Muscle layer of colon (tissue), 2 donors: Measurements from ENCODE around the gene LMF1.

Experiments used
- H3K27ac ChIP-seq: one replicate; pipeline ENCODE4 v1.7.0; 2013; ENCODE audit warnings: low read depth, mild to moderate bottlenecking, low read length, moderate library complexity
- H3K27me3 ChIP-seq, 2 donors: one replicate each; pipeline ENCODE4 v1.7.0; 2013; ENCODE audit warnings: low read length in 2 of 2, mild to moderate bottlenecking in 2 of 2; ENCODE audit not compliant: insufficient read depth in 2 of 2, control insufficient read depth in 1 of 2
- H3K36me3 ChIP-seq: one replicate; pipeline ENCODE4 v1.7.0; 2013; ENCODE audit warnings: mild to moderate bottlenecking, low read length; ENCODE audit not compliant: insufficient read depth
- H3K4me1 ChIP-seq: one replicate; pipeline ENCODE4 v1.7.0; 2013; ENCODE audit warnings: mild to moderate bottlenecking, low read length; ENCODE audit not compliant: insufficient read depth
- H3K4me3 ChIP-seq, 2 donors: one replicate each; pipeline ENCODE4 v1.7.0; 2013; ENCODE audit warnings: low read length in 2 of 2, low read depth in 1 of 2, mild to moderate bottlenecking in 1 of 2, moderate library complexity in 1 of 2
- H3K9ac ChIP-seq: one replicate; pipeline ENCODE4 v1.7.0; 2013; ENCODE audit warnings: low read length
- H3K9me3 ChIP-seq: one replicate; pipeline ENCODE4 v1.7.0; 2013; ENCODE audit warnings: mild to moderate bottlenecking, low read length
- donor health status: abdominal sarcoma.
- donor health status: Adenocarcinoma of cecum.

The LMF1 gene

DNA sequence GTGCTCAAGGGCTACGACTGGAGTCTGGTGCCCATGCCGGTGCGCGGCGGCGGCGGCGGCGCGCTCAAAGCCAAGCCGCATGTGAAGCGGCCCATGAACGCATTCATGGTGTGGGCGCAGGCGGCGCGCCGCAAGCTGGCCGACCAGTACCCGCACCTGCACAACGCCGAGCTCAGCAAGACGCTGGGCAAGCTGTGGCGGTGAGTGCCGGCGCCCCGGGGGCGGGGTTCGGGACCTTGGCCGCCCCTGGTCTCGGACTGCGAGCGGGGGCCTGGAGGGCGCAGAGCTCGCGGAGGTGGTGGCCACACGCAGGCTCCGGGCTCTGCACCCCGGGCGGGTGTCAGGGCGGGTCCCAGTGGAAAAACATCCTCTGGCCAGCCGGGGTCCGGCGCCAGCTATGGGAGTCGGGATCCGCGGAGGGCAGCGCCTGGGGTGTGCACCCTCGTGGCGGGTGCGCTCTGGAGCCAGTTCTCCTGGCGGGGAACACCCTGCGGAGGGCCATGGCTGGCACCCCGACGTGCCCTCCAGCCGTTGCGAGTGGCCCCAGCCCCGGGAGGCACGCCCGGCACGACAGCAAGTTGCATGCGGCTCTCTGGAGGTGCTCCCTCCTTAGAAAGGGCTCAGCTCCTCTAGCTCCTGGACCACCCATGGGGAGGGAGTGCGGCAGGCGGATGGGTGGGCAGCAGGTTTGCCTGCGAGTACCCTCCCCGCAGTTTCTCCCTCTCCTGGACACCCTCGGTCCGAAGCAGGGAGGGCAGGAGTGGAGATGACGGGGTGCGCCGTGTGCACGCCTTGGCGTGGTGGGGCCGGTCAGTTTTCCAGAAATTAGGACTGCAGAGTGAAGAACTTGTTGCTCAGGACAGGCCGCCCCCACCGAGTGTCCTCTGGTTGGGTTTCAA, 11.6 kb upstream of the LMF1 start:
- H3K9ac ChIP-seq: no peak overlapping the region
- H3K4me1 ChIP-seq: no peaks in the 10 kb centered on the region
- no peaks in the 10 kb centered on the region for H3K36me3 ChIP-seq
- H3K27me3 ChIP-seq: peaks cover 8 to 64% of the 10 kb centered on the region in 2 donors
- no peak overlapping the region for H3K27ac ChIP-seq
- no peak overlapping the region for H3K4me3 ChIP-seq
- H3K9me3 ChIP-seq: no peaks in the 10 kb centered on the region

DNA sequence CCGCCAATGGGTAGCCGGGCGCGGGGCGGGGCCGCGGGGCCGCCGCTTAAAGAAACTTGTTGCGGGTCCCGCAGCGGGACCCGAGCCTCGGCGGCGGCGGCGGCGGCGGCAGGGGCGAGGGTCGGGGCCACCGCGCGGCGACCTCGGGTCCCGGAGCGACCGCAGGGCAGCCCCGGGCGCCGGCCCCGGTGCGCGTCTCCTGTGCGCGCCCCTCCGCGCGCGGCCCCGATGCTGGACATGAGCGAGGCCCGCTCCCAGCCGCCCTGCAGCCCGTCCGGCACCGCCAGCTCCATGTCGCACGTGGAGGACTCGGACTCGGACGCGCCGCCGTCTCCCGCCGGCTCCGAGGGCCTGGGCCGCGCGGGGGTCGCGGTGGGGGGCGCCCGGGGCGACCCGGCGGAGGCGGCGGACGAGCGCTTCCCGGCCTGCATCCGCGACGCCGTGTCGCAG, 10.9 kb upstream of the LMF1 start, which contains the start of gene SOX8:
Gene SOX8 (plus strand): TSS at position 76 of the 450 bp plus-strand sequence. CDS start 153 bp downstream, at position 229.
- Histone ChIP-seq H3K27me3 (peaks cover 8 to 58% of the 10 kb centered on the region in 2 donors), H3K36me3 (no peaks in the 10 kb centered on the region), H3K4me1 (no peaks in the 10 kb centered on the region), H3K27ac (no peak within 1 kb of the TSS), H3K9me3 (no peaks in the 10 kb centered on the region), H3K9ac (no peak within 1 kb of the TSS), H3K4me3 (peak within 1 kb of the TSS; percentile 27 to 47)

DNA sequence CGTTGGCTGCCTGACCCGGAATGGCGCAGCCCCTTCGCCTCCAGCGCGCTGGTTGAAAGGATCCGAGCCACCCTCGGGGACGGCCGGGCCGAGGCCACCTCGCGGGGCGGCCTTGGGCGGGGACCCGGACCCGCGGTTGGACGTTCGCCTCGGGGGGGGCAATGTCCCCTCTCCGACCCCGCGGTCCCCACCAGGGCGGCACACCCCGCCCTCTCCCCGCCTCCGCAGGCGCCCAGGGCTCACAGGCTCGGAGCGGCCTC, 9.7 kb upstream of the LMF1 start:
- Histone ChIP-seq H3K9ac (no peak overlapping the region), H3K4me3 (peak overlapping the region in 1 of 2 donors; percentile 27), H3K27ac (no peak overlapping the region)

GRCh38 chr16:979859-980594, 9.2 kb upstream of the LMF1 start:
- Histone ChIP-seq H3K27ac (no peak overlapping the region), H3K4me3 (no peak overlapping the region), H3K27me3 (peaks cover 8 to 51% of the 10 kb centered on the region in 2 donors)

More for the DNA sequence above, 9.7 kb upstream of the LMF1 start:
- Histone ChIP-seq H3K36me3 (no peaks in the 10 kb centered on the region), H3K27me3 (peaks cover 8 to 51% of the 10 kb centered on the region in 2 donors), H3K4me1 (no peaks in the 10 kb centered on the region), H3K9me3 (no peaks in the 10 kb centered on the region)

GRCh38 chr16:979147-979546, 8.4 kb upstream of the LMF1 start:
- Histone ChIP-seq H3K4me1 (no peaks in the 10 kb centered on the region), H3K4me3 (no peak overlapping the region), H3K9ac (no peak overlapping the region), H3K27ac (no peak overlapping the region), H3K9me3 (no peaks in the 10 kb centered on the region), H3K36me3 (no peaks in the 10 kb centered on the region), H3K27me3 (peaks cover 8 to 49% of the 10 kb centered on the region in 2 donors)

More at GRCh38 chr16:979859-980594, 9.2 kb upstream of the LMF1 start:
- H3K36me3 ChIP-seq: no peaks in the 10 kb centered on the region
- no peaks in the 10 kb centered on the region for H3K4me1 ChIP-seq
- no peaks in the 10 kb centered on the region for H3K9me3 ChIP-seq
- H3K9ac ChIP-seq: no peak overlapping the region

DNA sequence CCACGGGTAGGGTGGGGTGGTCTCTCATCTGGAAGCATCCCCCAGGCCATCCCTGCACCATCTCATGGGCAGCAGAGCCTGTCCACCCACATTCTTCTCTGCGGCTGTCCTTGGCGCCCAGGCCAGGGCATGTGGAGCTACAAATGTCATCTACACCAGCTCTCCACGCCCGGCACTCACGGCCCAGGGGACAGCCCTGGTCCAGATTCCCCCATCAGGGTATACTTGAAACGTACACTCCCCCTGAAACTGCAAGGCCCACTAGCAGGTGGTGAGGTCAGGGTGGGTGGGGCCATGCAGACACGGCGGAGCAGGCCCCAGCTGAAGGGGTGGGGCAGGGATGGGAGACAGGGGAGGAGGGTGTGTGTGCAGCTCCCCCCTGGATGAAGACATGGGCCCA, 7.6 kb upstream of the LMF1 start:
- Histone ChIP-seq H3K9ac (no peak overlapping the region), H3K4me3 (no peak overlapping the region), H3K27ac (no peak overlapping the region), H3K9me3 (no peaks in the 10 kb centered on the region), H3K36me3 (no peaks in the 10 kb centered on the region), H3K4me1 (no peaks in the 10 kb centered on the region), H3K27me3 (peaks cover 8 to 42% of the 10 kb centered on the region in 2 donors)

DNA sequence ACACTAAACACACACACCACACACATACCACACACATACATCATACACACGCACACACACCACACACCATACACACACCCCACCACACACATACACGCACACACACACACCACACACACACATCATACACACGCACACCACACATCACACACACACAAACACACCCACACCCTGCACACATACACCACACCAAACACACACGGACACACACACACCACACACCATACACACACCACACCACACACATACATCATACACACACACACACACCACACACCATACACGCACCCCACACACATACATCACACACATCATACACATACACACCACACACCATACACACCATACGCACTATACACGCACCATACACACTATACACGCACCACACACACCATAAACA, 7.1 kb upstream of the LMF1 start:
- H3K36me3 ChIP-seq: no peaks in the 10 kb centered on the region
- H3K9me3 ChIP-seq: no peaks in the 10 kb centered on the region
- H3K9ac ChIP-seq: no peak overlapping the region
- H3K4me1 ChIP-seq: no peaks in the 10 kb centered on the region
- peaks cover 5 to 37% of the 10 kb centered on the region in 2 donors for H3K27me3 ChIP-seq
- no peak overlapping the region for H3K4me3 ChIP-seq
- H3K27ac ChIP-seq: no peak overlapping the region

DNA sequence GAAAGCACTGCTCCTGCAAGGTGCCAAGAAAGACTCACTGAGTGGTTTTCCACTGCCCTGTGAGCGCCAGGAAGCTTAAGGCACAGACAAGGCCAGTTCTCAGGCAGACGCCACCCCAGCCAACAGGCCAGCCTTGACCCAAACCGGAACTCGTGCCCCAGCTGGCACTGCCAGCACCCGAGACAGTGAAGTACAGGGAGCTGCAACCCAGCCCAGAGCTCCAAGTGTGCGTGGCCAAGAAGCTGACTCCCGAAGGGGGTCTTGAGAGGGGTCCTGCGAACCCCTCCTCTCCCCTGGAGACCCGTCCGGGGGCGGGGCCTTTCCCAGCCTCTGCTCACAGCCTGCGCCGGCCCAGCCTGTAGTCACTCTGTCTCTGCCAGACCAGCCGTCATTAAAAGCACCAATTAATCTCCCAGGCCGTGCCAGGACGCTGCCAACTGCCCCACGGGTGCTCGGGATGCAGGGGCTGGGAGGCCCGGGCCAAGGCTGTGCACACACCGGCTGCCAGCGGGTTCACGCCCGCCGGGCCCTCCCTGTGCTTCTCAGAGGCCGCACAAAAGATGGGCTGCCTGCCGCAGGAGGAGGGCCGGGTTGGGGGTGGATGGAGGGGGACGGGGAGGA, 6.4 kb upstream of the LMF1 start:
- H3K4me1 ChIP-seq: no peaks in the 10 kb centered on the region
- no peak overlapping the region for H3K9ac ChIP-seq
- H3K9me3 ChIP-seq: no peaks in the 10 kb centered on the region
- no peak overlapping the region for H3K4me3 ChIP-seq
- no peak overlapping the region for H3K27ac ChIP-seq
- H3K27me3 ChIP-seq: peaks cover 0 to 30% of the 10 kb centered on the region in 2 donors
- no peaks in the 10 kb centered on the region for H3K36me3 ChIP-seq

- no peak overlapping the region for H3K9ac ChIP-seq
- no peak overlapping the region for H3K27ac ChIP-seq
- no peaks in the 10 kb centered on the region for H3K9me3 ChIP-seq
- no peak overlapping the region for H3K4me3 ChIP-seq
- peaks cover 0 to 27% of the 10 kb centered on the region in 2 donors for H3K27me3 ChIP-seq
- H3K36me3 ChIP-seq: no peaks in the 10 kb centered on the region
- no peaks in the 10 kb centered on the region for H3K4me1 ChIP-seq
Observed at GRCh38 chr16:976389-976931, 5.7 kb upstream of the LMF1 start.

DNA sequence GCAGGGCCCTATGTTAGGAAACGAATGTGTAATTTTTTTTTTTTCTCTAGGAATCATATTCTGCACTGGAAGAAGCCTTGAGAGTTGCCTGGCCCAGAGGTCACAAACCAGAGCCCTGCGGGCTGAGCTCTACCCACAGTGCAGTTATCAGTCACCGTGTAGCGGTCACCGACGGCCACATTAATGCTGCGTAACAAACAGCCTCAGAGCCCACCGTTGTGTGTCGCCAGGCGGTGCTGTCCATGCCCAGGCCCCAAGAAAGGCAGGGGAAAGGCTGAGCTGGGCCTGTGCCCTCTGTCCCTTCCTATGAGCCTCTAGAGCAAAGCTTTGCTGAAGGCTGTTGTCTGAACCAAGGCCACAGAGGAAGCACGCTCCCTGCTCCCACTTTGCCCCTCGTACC, 4.5 kb upstream of the LMF1 start:
- H3K4me3 ChIP-seq: no peak overlapping the region
- H3K9me3 ChIP-seq: no peaks in the 10 kb centered on the region
- H3K36me3 ChIP-seq: no peaks in the 10 kb centered on the region
- H3K9ac ChIP-seq: no peak overlapping the region
- no peak overlapping the region for H3K27ac ChIP-seq
- peaks cover 0 to 23% of the 10 kb centered on the region in 2 donors for H3K27me3 ChIP-seq
- H3K4me1 ChIP-seq: no peaks in the 10 kb centered on the region

DNA sequence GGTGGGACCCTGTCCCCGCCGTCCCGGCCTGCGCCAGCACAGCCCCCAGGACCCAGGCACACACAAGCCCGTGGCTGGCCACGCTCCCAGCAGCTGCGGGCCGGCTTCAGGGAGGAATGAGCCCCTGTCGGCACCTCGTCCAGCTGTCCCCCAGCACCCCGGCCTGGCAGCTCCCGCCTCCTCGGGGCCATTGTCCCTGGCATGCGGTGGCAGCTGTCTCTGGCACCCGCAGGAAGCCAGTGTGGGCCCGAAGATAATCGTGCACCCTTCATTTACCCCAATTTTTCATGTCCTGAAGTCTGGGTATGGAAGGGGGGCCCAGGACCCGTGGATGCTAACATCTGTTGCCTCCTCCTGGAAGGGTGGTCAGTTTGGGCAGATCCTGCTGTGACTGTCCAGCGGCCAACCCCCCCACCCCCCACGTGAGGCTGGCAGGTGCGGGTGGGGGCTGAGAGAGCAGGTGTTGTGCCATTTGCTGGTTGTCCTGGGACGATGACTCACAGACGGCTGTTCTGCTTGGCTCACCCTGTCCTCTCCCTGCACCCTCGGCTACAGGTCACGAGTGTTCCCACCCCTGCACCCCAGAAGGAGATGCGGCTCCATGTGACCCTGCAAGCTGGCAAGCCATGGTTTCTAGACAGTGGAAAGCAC, 4.0 kb upstream of the LMF1 start:
- Histone ChIP-seq H3K9me3 (no peaks in the 10 kb centered on the region), H3K36me3 (no peaks in the 10 kb centered on the region), H3K27ac (no peak overlapping the region), H3K4me1 (peaks cover 4% of the 10 kb centered on the region), H3K27me3 (peaks cover 0 to 17% of the 10 kb centered on the region in 2 donors), H3K9ac (no peak overlapping the region), H3K4me3 (no peak overlapping the region)
